K562 (cell line): ENCODE results near the gene CTNNB1. TPM values are rescaled to one million over a fixed set of nuclear protein-coding genes. Genes with fewer than 3 reads are reported as not detected.

Experiments
- ATF1 ChIP-seq, 2 experiments: fragments of 450-650 bp in 1 of 2; IDR thresholded peaks; 2 replicates each; pipeline ENCODE4 v1.6.1; 2016; ENCODE audit warnings: missing compliant biosample characterization in 1 of 2, missing genetic modification characterization in 1 of 2
- FOXK2 ChIP-seq, 2 experiments: fragments of 450-650 bp; IDR thresholded peaks in 1 of 2; conservative IDR thresholded peaks in 1 of 2; 2 replicates each; pipeline ENCODE4 v1.6.1; 2016; ENCODE audit warnings: low read depth in 2 of 2, mild to moderate bottlenecking in 1 of 2
- L3MBTL2 ChIP-seq: fragments of 450-650 bp; IDR thresholded peaks from 2 replicates; pipeline ENCODE4 v1.6.1; 2016; ENCODE audit warnings: mild to moderate bottlenecking, moderate library complexity
- NKRF ChIP-seq: fragments of 450-650 bp; IDR thresholded peaks from 2 replicates; pipeline ENCODE4 v1.6.1; 2016; ENCODE audit warnings: borderline replicate concordance
- PKNOX1 ChIP-seq: fragments of 450-650 bp; IDR thresholded peaks from 2 replicates; pipeline ENCODE4 v1.6.1; 2016
- PML ChIP-seq: IDR thresholded peaks from 2 replicates; pipeline ENCODE4 v1.6.1; 2012; ENCODE audit warnings: low read length, inconsistent platforms
- SMARCA4 ChIP-seq: fragments of 450-650 bp; IDR thresholded peaks from 2 replicates; pipeline ENCODE4 v1.6.1; 2016
- STAT6 ChIP-seq: sonication (generic); formaldehyde crosslinking; IDR thresholded peaks from 2 replicates; pipeline ENCODE4 v1.8.1; 2023; ENCODE audit warnings: mild to moderate bottlenecking, missing genetic modification reagents
- THRB ChIP-seq: fragments of 450-650 bp; formaldehyde crosslinking; conservative IDR thresholded peaks from 2 replicates; pipeline ENCODE4 v1.4.0; 2022; ENCODE audit warnings: mild to moderate bottlenecking, missing genetic modification characterization
- ZBTB34 ChIP-seq: fragments of 250-450 bp; sonication (Bioruptor Pico); IDR thresholded peaks from 2 replicates; pipeline ENCODE4 v1.8.0; 2021; ENCODE audit warnings: mild to moderate bottlenecking, moderate library complexity
- polyA plus RNA-seq, 8 experiments: library from polyadenylated mRNA; depleted of rRNA in 4 of 8; stranded (reverse) in 5 of 8; unstranded in 3 of 8; fragments of >200 nt; fragmentation: Nextera tagmentation in 2 of 8; fragmentation: Illumina TruSeq in 1 of 8; extraction: Ambion mirVana in 2 of 8; extraction: Trizol in 1 of 8; gene quantifications; 2 replicates each; pipeline versions ENCODE4 v1.2.1 to v1.2.3, GENCODE V29; 2011 to 2014; ENCODE audit warnings: inconsistent platforms in 1 of 8, missing spikeins in 1 of 8
- total RNA-seq, 7 experiments: library from RNA; depleted of rRNA in 6 of 7; stranded (reverse); fragments of >200 nt in 6 of 7; fragmentation: Illumina TruSeq in 2 of 7; extraction: Trizol in 2 of 7; gene quantifications; 2 replicates each; pipeline versions ENCODE4 v1.2.1 to v1.2.3, GENCODE V29; 2011 to 2021; ENCODE audit warnings: low replicate concordance in 1 of 7
- TF ChIP-seq, protein P1 (sequence below): fragments of 250-450 bp; sonication (Bioruptor Pico); IDR thresholded peaks from 2 replicates; pipeline ENCODE4 v1.4.0; 2020; ENCODE audit warnings: mild to moderate bottlenecking
- TF ChIP-seq, protein P2 (sequence below): sonication (generic); formaldehyde crosslinking; IDR thresholded peaks from 2 replicates; pipeline ENCODE4 v1.8.1; 2023; ENCODE audit warnings: mild to moderate bottlenecking, missing genetic modification reagents
- TF ChIP-seq, protein P3 (sequence below): IDR thresholded peaks from 2 replicates; pipeline ENCODE4 v1.6.1; 2012; ENCODE audit warnings: low read depth, low read length, improper control_type of control experiment, borderline replicate concordance

The CTNNB1 gene
- total and polyA plus RNA-seq, 9 of the 15 experiments (the other 6 are each of a cell fraction or from before 2014, with no cell fraction given) = 44.3 to 193 (median 154) TPM

DNA sequence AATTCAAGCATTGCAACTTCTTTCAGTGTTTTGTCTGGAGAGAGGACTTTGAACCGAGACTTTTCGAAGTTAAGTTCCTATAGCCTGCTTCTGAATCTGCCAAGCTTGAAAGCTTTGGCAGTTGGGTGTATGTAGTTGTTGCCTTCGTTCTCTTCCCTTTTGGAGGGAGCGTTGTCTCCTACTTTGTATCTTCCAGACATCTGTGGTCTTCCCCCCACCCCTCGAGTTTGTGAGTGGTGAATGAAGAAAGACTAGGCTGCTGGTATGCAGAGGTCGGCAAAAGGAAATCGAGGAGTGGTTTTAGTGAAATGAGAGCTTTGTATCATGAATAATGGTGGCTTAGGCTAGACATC, 1.3 kb downstream of the CTNNB1 start (continued):
- TF ChIP-seq L3MBTL2 (peak; percentile 62), SMARCA4 (peak; percentile 31; the same call in 1 of the 2 replicates), STAT6 (no peak), PML (0 out of 2 replicates have a peak, but pooled peaks have one; percentile 24), PKNOX1 (0 out of 2 replicates have a peak, but pooled peaks have one; percentile 7), NKRF (no peak), THRB (no peak), FOXK2 (conservative IDR thresholded peaks at IDR 0.05 in 1 of 2, IDR thresholded peaks at IDR 0.05 in 1 of 2; ENCODE audit: low read depth in 2 of 2) (peak in 1 of 2 experiments; percentile 33; a peak in 1 of 4 replicates), ATF1 (CRISPR knock-in tag; IDR thresholded peaks at IDR 0.05) (no peak), ATF1 (tag; IDR thresholded peaks at IDR 0.05) (no peak), ZBTB34 (CRISPR knock-in tag) (no peak)
- TF ChIP-seq, protein P1, sequence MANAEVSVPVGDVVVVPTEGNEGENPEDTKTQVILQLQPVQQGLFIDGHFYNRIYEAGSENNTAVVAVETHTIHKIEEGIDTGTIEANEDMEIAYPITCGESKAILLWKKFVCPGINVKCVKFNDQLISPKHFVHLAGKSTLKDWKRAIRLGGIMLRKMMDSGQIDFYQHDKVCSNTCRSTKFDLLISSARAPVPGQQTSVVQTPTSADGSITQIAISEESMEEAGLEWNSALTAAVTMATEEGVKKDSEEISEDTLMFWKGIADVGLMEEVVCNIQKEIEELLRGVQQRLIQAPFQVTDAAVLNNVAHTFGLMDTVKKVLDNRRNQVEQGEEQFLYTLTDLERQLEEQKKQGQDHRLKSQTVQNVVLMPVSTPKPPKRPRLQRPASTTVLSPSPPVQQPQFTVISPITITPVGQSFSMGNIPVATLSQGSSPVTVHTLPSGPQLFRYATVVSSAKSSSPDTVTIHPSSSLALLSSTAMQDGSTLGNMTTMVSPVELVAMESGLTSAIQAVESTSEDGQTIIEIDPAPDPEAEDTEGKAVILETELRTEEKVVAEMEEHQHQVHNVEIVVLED (CRISPR knock-in tag) = no peak
- TF ChIP-seq, protein P2, sequence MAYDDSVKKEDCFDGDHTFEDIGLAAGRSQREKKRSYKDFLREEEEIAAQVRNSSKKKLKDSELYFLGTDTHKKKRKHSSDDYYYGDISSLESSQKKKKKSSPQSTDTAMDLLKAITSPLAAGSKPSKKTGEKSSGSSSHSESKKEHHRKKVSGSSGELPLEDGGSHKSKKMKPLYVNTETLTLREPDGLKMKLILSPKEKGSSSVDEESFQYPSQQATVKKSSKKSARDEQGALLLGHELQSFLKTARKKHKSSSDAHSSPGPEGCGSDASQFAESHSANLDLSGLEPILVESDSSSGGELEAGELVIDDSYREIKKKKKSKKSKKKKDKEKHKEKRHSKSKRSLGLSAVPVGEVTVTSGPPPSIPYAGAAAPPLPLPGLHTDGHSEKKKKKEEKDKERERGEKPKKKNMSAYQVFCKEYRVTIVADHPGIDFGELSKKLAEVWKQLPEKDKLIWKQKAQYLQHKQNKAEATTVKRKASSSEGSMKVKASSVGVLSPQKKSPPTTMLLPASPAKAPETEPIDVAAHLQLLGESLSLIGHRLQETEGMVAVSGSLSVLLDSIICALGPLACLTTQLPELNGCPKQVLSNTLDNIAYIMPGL (CRISPR knock-in tag) = no peak
- TF ChIP-seq, protein P3, sequence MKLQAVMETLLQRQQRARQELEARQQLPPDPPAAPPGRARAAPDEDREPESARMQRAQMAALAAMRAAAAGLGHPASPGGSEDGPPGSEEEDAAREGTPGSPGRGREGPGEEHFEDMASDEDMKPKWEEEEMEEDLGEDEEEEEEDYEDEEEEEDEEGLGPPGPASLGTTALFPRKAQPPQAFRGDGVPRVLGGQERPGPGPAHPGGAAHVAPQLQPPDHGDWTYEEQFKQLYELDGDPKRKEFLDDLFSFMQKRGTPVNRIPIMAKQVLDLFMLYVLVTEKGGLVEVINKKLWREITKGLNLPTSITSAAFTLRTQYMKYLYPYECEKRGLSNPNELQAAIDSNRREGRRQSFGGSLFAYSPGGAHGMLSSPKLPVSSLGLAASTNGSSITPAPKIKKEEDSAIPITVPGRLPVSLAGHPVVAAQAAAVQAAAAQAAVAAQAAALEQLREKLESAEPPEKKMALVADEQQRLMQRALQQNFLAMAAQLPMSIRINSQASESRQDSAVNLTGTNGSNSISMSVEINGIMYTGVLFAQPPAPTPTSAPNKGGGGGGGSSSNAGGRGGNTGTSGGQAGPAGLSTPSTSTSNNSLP = no peak
